GM18873 (cell line): Measurements from ENCODE around the gene CD74.

ENCODE experiments used
- ATAC-seq: cut with Tn5 transposase; IDR thresholded peaks from one replicate; pipeline ENCODE4 v1.9.1; 2021; ENCODE audit warnings: mild to moderate bottlenecking, moderate library complexity, moderate number of reproducible peaks; ENCODE audit not compliant: unreplicated experiment, low FRiP score

CD74 gene

GRCh38 chr5:150411245-150411979, 1.3 kb downstream of the CD74 start:
- ATAC-seq = no peak

DNA sequence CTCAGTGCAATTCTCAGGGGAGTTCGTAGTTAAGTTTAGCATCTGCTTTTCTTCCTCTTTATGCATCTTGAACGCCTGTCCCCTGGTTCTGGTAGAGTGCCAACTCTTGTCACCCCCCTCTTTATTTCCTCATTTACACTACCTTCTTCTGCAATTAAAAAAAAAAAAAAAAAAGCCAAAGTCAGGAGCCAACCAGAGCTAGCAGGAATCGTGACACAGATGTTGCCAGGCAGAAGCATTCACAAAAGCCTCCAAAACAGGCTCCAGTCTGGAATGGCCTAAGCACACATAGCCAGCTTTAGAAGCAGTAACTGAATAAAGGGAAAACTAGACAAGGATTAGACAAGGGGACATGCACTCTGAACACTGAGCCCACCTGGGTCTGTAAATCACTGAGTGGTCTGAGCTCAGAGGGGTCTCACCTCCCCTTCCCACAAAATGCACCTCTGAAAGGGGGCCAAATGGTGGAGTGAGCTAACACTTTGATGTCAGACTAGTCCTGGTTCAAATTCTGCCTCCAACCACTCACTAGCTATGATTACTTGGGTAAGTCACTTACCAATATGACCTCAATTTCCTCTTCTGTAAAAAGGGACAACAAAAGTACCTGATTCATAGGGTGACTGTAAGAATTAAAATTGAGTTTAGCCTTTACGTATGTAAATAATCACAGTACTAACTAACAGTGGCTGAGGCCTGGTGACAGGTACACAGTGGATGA, 2.0 kb downstream of the CD74 start:
- ATAC-seq = no peak

DNA sequence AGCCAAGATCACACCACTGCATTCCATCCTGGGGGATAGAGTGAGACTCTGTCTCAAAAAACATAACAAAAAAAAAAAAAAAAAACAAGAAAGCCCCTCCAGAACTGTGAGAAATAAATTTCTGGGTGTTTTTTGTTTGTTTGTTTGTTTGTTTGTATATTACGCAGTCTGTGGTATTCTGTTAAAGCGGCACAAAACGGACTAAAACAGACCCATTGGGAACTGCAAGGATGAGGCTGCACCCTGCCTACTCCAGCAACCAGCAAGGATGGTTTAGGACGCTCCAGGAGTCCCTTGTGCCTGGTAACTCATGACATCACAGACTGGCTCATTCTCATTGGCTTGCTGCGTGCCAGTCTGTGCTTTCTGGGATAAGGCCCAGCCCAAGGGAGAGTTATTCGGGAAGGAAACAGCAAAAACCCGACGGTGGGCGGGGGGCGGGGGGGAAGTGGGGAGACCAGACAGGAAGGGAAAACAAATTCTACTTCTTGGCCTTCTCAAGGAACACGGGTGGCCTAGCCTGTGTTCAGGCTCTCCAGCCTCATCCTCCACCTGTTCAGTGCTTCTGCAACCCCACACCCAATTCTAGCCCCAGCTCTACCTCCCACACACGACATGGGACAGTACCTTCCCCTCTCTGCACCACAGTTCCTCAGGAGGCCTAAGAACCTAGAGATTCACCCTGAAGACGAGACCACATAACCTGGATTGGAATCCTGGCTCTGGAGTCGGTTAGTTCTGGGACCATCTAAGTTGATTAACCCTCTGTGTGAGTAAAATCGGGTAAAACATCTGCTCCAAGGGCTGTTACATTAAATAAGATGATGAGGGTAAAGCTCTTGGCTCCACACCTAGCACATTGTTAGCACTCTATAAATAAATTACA, 2.8 kb downstream of the CD74 start:
- ATAC-seq = peak; percentile 32

GRCh38 chr5:150408231-150408943, 4.3 kb downstream of the CD74 start:
- ATAC-seq = no peak

DNA sequence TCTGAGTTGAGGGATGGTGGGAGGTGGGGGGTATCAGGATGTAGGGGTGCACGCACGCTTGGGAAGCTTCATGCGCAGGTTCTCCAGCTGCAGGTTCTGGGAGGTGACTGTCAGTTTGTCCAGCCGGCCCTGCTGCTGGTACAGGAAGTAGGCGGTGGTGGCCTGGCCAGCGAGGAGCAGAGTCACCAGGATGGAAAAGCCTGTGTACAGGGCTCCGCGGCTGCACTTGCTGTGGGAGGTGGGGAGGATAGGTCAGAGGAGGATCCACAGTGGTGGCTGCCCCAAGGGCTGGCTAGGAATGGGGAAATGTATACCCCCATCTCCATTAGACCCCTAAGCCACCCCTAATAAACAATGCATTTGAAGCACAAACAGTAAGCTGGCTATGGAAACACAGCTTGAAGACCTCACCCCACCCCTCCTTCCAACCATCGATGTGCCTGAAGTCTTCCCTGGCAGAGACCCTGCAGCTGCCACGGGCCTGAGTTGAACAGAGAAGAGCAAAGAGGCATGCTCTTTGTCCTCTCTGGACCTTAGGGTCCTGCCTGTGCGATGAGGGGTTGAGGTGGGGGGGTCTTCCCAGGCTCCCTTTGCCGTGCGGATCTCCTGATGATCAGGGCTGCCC, 5.5 kb downstream of the CD74 start:
- ATAC-seq = no peak

DNA sequence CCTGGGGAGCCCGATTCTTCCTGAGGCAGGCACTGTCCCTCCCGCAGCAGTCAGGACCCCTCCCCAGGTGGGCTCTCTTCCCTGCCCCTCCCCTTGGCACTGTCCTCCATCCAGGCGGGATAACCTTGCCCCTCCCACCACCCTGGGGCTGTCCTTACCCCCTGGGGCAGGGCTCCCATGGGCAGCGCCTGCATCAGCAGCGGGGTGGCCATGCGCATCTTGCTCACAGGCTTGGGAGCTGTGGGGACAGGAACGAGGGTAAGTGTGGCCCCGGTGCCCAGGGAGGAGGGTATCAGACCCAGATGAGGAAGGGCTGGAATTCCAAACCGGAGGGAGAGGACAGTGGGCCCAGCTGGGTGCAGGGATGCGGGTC, 6.0 kb downstream of the CD74 start:
- ATAC-seq = no peak

GRCh38 chr5:150406103-150406722, 6.5 kb downstream of the CD74 start:
- ATAC-seq = no peak

GRCh38 chr5:150404941-150405816, 7.5 kb downstream of the CD74 start:
- ATAC-seq = no peak

DNA sequence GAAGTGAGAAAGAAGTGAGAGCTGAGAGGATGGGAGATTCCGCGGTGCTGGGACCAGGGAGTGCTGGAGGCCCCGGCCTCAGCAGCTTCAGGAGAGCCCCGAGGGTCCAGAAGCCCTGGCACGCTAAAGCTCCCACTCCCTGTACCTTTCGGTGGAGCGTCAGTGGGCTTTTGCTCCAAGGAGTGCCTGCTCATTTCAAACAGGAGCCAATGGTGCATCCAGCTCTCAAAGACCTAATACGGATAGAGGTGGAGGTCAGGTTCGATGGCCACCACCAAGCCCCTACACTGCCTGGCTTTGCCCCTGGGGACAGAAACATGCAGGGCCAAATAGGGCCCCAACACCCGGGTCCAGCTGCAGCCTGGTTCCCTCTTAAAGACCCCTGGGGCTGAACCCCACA, 8.2 kb downstream of the CD74 start:
- no peak for ATAC-seq

GRCh38 chr5:150404121-150404520, 8.6 kb downstream of the CD74 start:
- no peak for ATAC-seq

- ATAC-seq = no peak
These were observed 9.8 kb downstream of the CD74 start for GRCh38 chr5:150402901-150403342.

DNA sequence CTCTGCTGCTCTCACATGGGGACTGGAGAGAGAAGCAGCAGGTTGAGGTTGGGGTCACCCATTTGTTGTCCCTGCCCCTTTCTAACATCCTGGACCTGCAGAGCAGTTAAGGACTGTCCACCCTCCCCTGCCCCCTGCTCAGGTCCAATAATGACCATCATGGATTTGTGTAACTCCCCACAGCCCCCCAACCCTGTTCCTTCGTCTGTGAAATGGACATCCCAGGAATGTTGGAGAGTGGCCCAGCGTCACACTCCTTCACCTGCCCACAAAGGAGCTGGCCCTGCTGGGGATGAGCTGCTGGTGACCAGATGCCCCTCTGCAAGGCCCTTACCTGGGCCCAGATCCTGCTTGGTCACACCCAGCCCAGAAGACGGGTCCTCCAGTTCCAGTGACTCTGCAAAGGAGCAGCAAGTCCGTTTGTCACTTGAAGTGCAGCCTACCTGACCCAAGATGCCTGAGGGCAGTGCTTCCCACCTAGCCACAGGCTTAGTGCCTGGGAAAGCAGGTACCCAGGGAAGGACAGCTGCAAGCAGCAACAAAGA, 10.4 kb downstream of the CD74 start:
- ATAC-seq = no peak

DNA sequence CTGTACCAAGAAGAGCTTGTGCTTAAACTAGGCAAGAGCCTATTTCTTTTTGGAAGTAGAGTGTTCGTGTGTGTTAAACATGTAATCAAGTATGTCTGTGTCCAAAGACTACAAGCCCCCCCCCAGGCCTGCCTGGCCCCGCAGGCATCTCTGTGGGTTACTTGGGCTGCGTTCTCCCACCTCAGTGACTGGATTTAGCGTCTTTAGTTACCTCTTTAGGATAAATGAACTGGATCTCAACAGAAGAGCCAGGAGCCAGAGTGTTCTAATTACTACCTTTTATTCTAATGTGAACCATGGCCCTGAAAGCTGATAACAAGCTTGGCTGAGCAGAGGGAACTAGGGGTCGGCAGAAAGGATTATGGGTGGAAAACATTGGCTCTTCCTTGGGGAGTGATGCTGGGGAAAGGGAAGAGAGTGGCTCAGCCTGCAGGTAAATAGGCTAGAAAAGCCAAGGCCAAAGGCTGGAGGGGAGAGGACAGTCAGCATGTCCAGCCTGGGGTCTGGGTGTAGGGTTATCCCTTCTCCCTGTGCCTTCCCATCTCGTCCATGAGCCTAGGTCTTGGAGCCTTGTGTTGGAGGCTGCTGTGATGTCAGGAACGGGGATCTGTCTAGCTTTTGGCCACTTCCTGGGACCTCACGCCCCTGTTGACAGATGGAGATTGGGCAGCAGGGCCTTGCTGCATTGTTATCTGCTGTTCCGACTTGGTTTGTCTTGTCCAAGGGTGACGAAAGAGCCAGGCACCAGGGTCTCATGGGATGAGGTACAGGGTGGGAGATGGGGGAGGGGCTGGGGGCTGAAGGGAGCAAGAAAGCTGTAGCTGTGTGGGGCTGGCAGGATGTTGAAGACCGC, 11.1 kb downstream of the CD74 start:
- ATAC-seq = no peak

DNA sequence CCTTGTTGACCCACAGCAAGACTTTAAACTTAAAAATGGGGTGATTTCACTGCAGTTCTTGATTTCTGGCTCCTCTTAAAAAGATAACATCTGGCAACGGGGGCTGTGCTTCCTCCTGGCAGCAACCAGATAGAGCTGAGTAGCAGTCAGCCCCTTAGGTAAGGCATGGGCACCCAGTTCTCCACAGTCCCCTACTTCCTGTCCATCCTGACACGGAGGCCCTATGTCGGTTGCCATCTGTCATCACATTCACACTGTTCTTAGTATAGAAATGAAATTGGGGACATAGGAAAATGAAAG, 11.7 kb downstream of the CD74 start:
- no peak for ATAC-seq

GRCh38 chr5:150400316-150401075, 12.2 kb downstream of the CD74 start:
- no peak for ATAC-seq

DNA sequence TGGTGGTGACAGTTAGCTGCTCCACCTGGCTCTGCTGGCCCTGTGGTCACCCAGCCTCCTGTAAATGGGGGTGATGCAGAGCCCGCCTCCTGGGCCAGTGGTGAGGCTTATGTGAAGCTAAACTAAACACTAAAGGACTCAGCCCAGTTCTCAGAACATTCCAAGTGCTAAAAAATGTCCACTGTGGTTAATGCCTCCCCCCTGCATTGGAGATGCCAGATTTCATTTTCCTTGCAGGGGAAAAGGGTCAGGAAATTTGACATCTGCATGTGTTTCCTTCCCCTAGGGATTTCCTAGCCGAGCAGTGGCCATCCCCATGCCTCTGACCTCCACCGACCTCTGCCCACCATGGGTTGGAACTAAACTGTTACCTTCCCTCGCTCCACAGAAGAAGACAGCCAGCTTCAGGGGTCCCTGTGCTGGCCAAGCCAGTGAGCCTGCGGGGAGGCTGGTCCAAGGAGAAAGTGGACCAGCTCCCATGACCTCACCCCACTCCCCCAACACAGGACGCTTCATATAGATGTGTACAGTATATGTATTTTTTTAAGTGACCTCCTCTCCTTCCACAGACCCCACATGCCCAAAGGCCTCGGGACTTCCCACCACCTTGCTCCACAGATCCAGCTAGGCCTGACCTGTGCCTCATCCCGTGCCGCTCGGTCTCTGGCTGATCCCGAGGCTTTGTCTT, 13.0 kb downstream of the CD74 start:
- ATAC-seq = no peak
